ENCODE measurements around the gene PCDH11Y.
"Not testable (repeated sequence)": the region's sequence is repeated elsewhere in the genome, so short reads cannot be mapped to it uniquely, and the experiment has no call there.

The PCDH11Y gene, protein sequence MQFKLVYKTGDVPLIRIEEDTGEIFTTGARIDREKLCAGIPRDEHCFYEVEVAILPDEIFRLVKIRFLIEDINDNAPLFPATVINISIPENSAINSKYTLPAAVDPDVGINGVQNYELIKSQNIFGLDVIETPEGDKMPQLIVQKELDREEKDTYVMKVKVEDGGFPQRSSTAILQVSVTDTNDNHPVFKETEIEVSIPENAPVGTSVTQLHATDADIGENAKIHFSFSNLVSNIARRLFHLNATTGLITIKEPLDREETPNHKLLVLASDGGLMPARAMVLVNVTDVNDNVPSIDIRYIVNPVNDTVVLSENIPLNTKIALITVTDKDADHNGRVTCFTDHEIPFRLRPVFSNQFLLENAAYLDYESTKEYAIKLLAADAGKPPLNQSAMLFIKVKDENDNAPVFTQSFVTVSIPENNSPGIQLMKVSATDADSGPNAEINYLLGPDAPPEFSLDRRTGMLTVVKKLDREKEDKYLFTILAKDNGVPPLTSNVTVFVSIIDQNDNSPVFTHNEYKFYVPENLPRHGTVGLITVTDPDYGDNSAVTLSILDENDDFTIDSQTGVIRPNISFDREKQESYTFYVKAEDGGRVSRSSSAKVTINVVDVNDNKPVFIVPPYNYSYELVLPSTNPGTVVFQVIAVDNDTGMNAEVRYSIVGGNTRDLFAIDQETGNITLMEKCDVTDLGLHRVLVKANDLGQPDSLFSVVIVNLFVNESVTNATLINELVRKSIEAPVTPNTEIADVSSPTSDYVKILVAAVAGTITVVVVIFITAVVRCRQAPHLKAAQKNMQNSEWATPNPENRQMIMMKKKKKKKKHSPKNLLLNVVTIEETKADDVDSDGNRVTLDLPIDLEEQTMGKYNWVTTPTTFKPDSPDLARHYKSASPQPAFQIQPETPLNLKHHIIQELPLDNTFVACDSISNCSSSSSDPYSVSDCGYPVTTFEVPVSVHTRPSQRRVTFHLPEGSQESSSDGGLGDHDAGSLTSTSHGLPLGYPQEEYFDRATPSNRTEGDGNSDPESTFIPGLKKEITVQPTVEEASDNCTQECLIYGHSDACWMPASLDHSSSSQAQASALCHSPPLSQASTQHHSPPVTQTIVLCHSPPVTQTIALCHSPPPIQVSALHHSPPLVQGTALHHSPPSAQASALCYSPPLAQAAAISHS (N-terminal part only)

DNA sequence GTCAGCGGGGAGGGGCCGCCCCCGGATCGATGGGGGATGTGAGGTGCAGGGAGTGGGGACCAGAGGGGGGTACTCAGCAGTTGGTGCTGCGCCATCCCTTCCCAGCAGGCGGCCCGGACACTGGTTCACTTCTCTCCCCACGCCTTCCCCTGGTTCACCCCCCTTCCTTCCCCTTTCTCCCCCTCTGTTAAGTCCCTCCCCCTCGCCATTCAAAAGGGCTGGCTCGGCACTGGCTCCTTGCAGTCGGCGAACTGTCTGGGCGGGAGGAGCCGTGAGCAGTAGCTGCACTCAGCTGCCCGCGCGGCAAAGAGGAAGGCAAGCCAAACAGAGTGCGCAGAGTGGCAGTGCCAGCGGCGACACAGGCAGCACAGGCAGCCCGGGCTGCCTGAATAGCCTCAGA is at the start of gene PCDH11Y:
Gene PCDH11Y, plus strand, starts transcription at position 240 of the 400 bp plus-strand sequence. CDS start 56,804 bp downstream, outside the sequence.
- peak within 1 kb of the TSS; percentile 50 for H3K4me3 ChIP-seq (ENCODE audit: low read depth, low read length)
- peak; percentile 13 for DNase-seq (ENCODE audit: low read depth)

DNA sequence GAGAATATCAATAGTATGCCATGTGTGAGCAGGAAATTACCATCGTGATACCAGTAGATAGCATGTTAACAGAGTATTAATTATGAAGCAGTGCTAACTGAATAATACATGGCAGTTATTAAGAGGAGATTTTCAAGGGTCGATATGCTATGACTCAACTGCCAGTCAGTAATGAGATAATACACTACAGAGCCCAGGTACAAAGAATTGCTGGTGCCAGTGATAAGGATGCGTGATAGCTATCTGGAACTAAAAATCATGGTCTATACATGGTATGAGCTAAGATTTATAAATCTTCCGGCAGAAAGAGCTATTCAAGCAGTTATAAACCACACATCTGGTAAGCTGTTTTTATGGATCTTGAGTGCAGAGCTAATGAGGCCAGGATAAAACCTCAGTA is 32.2 kb upstream of the PCDH11Y start:
- DNase-seq (ENCODE audit: low read depth); H3K4me3 ChIP-seq (ENCODE audit: low read depth, low read length): not testable (repeated sequence)

DNA sequence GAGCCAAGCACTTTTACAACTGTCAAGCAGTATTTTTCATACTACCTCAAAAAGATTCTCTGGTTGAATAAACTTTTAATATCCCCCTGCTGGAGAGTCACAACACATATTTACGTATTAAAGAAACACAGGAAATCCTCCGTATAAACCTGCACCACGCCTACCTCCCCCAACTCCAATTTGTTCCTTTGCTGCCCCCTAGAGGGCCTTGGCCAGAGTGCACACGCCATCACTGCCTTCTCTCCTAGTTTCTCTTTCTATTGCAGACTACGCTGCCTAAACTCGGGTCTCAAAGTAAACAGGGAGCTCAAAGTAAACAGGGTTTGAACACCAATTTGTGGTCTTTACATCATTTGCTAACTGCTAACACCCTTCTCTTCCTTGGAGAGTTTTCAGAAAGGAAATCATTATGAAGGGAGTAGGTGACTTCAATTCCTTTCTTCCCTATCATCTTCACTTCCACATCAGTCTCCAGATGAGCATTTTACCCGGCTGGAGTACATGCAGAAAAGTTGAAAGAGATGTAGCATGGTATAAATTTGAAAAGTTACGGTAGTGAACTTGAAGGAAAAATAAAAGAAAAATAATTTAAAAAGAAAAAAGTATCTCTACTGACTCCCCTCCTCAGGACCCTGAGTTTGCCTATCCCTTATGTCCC is 8.2 kb upstream of the PCDH11Y start:
- not testable (repeated sequence) for DNase-seq (ENCODE audit: low read depth); H3K4me3 ChIP-seq (ENCODE audit: low read depth, low read length)

DNA sequence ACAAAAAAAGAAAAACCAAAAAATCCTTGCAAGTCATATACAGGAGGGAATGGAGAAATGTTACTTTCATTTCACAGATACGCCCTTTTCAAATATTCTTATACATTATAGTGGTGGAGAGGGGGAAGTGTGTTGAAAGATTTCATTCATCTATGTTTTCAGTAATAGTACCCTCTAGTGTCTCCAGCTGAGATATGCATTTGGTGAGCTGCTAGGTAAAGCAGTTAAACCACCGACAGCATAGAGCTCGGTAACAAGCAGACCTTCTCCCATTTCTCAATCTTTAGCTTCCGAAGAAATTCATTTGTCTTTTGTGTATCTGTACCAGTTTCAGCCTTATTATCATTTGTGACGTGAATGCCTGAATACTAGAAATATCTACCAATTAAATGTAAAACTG is 5.2 kb upstream of the PCDH11Y start:
- H3K4me3 ChIP-seq (ENCODE audit: low read depth, low read length); DNase-seq (ENCODE audit: low read depth): not testable (repeated sequence)
- TF ChIP-seq, protein P1, sequence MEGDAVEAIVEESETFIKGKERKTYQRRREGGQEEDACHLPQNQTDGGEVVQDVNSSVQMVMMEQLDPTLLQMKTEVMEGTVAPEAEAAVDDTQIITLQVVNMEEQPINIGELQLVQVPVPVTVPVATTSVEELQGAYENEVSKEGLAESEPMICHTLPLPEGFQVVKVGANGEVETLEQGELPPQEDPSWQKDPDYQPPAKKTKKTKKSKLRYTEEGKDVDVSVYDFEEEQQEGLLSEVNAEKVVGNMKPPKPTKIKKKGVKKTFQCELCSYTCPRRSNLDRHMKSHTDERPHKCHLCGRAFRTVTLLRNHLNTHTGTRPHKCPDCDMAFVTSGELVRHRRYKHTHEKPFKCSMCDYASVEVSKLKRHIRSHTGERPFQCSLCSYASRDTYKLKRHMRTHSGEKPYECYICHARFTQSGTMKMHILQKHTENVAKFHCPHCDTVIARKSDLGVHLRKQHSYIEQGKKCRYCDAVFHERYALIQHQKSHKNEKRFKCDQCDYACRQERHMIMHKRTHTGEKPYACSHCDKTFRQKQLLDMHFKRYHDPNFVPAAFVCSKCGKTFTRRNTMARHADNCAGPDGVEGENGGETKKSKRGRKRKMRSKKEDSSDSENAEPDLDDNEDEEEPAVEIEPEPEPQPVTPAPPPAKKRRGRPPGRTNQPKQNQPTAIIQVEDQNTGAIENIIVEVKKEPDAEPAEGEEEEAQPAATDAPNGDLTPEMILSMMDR (IDR thresholded peaks at IDR 0.05; ENCODE audit: control insufficient read depth, extremely low read depth, insufficient read depth) = peak; percentile 21; the same call in 1 of the 2 replicates

DNA sequence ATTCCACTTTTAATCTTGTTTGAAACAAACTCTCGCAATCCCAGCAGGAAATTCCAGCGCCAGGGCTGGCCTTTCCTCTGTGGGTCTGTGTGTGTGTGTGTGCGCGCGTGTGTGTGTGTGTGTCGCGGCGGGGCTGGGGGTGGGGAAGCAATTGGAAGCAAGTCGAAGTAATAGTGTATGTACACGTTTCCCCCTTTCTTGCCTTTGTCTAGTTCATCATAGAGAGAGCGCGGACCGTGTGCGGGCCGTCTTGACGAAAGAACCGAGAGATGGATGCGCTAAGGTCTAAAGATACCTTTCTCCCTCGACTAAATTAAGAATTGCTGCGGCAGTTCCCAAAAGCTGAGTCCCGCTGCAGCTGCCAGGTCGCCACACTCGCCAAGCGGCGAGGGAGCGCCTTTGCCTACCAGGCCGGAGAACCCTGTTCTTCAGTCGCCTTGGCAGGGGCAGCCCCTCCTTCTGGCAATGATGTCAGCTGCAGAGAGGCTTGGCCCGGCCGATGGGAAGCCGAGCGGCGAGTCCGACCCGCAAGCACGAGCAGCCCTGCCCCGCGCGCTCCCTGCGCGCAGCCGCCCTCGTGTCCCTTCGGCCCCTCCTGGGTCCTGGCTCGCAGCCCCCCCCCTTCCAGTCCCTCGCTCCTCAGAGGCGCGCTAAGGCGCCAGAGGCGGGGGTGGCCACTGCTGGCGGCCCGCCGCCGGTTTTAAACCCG is 2.5 kb downstream of the PCDH11Y start:
- not testable (repeated sequence) for H3K4me3 ChIP-seq (ENCODE audit: low read depth, low read length)

DNA sequence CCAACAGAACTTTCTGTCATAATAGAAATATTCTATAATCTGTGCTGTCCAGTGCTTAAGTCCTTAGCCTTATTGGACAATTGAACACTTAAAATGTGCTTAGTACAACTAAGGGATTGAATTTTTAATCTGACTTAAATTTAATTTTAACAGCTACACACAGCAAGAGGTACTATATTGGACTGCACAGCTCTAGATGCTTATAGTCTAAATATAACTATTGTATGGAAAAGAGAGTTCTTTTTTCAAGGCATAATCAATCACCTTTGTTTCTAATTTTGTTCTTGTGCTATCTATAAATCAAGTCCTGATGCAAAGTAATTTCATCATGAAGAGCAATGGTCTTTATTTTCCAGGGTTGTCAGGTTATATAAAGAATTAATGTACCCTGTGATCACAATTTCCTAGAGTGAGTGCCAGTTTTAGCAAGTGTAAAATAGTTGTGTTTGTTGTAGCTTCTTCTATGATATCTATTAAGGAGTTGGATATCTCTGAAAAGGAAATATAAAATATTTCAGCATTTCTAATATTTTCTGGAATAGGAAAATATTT is 39.0 kb downstream of the PCDH11Y start:
- DNase-seq (ENCODE audit: low read depth); H3K4me3 ChIP-seq (ENCODE audit: low read depth, low read length): not testable (repeated sequence)

More for the DNA sequence above, 2.5 kb downstream of the PCDH11Y start:
- DNase-seq (ENCODE audit: low read depth) = not testable (repeated sequence)

DNA sequence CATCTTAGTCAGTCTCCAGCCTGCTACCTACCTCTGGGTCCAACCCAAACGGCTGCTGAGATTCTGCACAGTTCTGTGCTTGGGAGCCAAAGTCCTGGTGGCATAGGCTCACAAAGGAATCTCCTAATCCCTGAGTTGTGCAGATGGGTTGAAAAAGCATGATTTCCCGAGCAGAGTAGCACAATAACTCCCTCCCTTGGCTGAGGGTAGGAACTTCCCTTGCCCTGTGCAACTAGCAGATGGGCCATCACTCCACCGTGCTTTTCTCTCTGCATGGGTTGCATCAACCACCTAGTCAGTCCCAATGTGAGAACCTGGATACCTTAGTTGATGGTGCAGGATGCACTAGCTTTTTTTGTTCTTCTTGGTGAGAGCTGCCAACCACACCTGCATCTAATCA is 82.9 kb downstream of the PCDH11Y start:
- H3K4me3 ChIP-seq (ENCODE audit: low read depth, low read length); DNase-seq (ENCODE audit: low read depth): not testable (repeated sequence)

DNA sequence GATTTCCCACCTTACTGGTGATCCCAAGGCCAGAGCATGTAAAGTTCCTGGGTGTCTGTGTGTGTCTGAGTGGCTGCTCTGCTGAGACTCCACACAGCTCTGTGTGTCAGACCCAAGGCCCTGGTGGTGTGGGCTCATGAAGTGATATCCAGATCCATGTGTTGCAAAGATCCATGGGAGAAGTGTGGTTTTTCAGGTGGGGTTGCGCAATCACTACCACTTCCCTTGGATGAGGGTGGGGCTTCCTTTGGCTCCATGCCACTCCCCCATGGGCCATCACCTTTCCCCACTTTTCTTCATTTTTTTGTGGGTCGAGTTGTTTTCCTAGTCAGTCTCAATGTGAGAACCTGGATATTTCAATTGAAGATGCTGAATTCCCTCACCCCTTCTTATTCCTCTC is 182.9 kb downstream of the PCDH11Y start:
- not testable (repeated sequence) for DNase-seq (ENCODE audit: low read depth); H3K4me3 ChIP-seq (ENCODE audit: low read depth, low read length)

DNA sequence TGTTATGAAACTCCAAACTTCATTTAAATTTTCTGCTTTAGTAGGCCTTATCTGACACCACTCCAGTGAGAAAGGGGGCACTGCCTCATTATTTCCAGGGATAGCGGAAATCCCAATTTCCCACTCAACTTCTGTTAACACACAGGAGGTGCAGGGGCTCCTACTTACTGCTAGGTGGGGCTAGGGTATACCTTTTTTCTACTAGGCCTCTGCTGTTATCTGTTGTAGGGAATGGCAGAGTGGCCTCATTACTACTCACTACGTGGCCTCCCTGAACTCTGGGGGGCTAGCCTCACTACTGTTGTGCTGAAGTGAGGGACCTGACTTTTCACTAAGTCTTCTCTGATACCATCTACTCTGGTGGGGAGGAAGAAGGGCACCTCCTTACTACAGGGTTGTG is 215.0 kb downstream of the PCDH11Y start:
- DNase-seq (ENCODE audit: low read depth); H3K4me3 ChIP-seq (ENCODE audit: low read depth, low read length): not testable (repeated sequence)

DNA sequence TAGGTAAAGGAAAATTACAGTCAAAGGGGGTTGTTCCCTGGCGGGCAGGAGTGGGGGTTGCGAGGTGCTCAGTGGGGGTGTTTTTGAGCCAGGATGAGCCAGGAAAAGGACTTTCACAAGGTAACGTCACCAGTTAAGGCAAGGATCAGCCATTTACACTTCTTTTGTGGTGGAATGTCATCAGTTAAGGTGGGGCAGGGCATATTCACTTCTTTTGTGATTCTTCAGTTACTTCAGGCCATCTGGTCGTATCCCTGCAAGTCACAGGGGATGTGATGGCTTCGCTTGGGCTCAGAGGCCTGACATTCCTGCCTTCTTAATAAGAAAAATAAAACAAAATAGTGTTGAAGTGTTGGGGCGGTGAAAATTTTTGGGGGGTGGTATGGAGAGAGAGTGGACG is 324.8 kb downstream of the PCDH11Y start:
- not testable (repeated sequence) for H3K4me3 ChIP-seq (ENCODE audit: low read depth, low read length); DNase-seq (ENCODE audit: low read depth)

DNA sequence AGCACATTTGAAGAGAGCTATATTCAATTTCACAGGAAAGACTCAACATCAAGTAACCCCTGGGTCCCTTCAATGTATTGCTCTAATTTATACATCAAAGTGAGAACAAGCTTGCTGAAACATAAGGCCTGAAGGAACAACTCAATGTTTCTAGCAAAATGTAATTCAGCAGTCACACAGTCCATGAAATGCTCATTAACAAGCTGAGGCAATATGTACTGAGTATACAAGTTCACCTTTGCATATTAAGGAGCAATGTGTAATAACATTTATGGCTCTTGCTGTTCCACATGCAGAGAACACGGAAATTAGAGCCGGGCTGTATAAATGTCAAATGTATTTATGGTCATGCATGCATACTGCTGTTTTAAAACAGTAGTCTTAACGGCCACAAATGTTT is 342.1 kb downstream of the PCDH11Y start:
- not testable (repeated sequence) for H3K4me3 ChIP-seq (ENCODE audit: low read depth, low read length)
- DNase-seq (ENCODE audit: low read depth) = peak; percentile 0

DNA sequence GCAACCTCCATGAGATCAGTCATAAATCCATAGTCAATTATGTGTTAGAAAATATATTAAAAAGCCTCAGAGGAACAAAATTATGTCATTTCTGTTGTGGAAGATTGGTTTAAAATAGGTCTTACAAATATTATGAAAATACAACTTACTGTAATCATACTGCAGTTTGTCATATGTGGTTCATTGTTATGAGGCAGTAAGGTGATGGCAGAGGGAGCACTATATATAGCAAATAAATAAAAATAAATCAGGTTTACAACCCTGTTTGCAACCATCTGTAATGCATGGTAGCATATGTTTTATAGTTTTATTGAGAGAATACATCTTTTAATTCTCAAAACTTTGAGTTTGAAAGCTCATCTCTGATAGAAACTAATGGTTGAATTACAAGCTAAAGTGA is 543.6 kb downstream of the PCDH11Y start:
- H3K4me3 ChIP-seq (ENCODE audit: low read depth, low read length); DNase-seq (ENCODE audit: low read depth): not testable (repeated sequence)

DNA sequence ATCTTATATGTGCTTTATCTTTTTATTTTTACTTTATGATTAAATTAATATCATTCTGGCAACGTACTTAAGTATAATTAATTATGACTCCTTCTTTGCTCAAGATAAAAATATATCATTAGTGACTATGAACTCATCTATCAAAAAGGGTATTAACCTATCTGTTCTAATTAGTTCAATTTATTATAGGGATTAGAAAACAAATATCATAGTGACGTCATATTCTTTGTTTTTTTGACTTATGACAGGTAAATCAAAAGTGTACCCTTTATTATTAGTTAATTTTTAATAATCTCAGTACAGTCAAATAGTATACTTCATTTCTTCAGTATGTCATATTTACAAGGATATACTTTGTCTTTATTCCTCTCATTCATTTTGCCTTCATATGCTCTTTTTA is 638.5 kb downstream of the PCDH11Y start:
- not testable (repeated sequence) for DNase-seq (ENCODE audit: low read depth); H3K4me3 ChIP-seq (ENCODE audit: low read depth, low read length)

DNA sequence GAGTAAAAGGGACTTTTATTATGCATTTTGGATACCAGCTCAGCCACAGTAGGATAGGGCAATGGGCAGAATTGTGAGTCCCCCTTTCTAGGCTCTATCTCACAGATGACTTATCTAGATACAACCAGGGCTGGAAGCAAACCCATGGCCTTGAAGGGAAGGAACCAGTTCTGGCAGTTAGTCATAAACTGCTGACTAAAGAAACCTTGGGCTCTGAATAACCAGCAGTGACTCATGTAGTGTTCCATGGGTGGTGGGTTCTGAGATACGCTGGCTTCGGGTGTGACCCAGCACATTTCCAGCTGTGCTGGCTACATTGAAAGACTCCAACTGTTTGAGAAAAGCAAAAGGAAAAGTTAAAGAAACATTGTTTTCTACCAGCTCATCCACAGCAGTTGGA is 679.2 kb downstream of the PCDH11Y start:
- H3K4me3 ChIP-seq (ENCODE audit: low read depth, low read length); DNase-seq (ENCODE audit: low read depth): not testable (repeated sequence)

DNA sequence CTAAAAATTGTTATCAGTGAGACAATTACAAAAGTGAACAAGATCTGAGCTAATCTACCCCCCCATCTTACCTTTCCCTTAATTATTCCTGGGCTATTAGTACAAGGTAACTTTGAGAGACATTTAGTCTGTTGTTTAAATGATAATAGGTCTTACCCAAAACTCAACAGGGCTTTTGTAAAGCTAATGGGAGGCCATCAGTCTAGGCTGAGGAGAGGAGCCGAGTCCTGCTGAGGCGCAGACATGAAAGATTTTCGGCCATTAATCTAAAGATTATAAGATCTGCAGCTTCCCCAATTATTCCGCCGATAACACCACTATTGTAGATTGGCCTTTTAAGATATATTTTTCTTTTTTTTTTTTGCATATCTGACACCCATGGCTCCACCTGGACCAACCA is 708.6 kb downstream of the PCDH11Y start:
- not testable (repeated sequence) for DNase-seq (ENCODE audit: low read depth); H3K4me3 ChIP-seq (ENCODE audit: low read depth, low read length)

DNA sequence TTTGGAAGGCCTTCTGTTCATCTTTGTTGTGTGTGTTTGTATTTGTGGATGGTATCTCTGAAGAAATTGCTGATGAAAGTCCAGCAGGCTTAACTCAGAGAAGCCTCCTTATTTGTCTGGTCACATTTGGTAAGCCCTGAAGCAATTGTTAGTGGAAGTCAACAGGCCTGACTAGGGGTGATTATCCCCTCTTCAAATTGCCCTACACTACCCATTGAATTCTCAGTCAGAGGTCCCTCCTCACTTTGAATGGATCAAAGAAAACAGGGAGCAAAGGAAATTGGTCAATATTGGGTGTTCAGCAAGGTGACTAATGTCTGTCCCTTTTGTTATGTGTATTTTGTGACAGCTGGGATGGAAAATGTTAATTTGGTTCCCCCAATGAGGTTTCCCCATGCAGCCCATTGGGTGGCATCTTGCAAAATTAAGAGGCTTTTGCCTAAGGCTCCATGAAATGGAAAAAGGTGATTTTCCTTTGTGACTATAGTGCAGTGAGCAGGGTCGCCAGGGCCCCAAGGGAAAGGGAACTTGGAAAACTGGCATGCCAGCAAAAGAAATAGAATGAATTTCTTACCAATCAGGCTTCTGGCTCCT is 709.8 kb downstream of the PCDH11Y start:
- DNase-seq (ENCODE audit: low read depth); H3K4me3 ChIP-seq (ENCODE audit: low read depth, low read length): not testable (repeated sequence)
